ENCODE data around the gene SPTBN5. TPM values are rescaled to one million over a fixed set of nuclear protein-coding genes. Genes with fewer than 3 reads are reported as not detected.

The SPTBN5 gene
- total and polyA plus RNA-seq, 4 donors: 1.6 to 3.5 (median 1.9) TPM

DNA sequence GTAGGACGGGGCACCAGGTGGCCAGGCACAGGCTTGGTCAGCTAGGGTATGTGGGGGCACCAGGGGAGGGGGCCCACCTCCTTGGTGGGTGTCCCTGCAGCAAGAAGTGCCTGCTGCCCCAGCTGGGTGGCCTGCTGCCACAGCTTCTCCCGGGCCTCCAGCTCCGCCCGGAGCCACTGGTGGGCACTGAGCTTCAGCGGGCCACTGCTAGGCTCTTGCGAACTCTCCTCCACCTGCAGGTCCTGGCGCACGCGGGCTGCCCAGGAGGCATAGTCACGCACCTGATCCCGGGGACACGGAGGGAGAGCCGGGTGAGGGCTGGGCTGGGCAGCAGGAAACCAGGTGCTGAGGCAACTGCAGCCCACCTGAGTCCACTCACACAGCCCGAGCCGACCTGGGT, 25.5 kb downstream of the SPTBN5 start:
- Histone ChIP-seq H3K9me3 (ENCODE audit: control insufficient read depth in 4 of 4, insufficient read depth in 3 of 4, low read length in 3 of 4) (no peaks in the 10 kb centered on the region), H3K9ac (ENCODE audit: insufficient read depth in 1 of 2, low read length in 2 of 2) (no peak overlapping the region), H3K27ac (ENCODE audit: low read depth in 1 of 2, low read length in 1 of 2) (no peak overlapping the region), H3K36me3 (ENCODE audit: control insufficient read depth in 4 of 4, insufficient read depth in 4 of 4, low read length in 4 of 4) (no peaks in the 10 kb centered on the region), H3K27me3 (ENCODE audit: control insufficient read depth in 3 of 3, insufficient read depth in 3 of 3, low read length in 2 of 3) (no peaks in the 10 kb centered on the region), H3K4me3 (no peak overlapping the region), H3K4me1 (ENCODE audit: control insufficient read depth in 5 of 5, insufficient read depth in 5 of 5, low read length in 5 of 5) (peaks cover 0 to 3% (median 0%) of the 10 kb centered on the region in 5 donors)
- 95% methylated on average over 15 of the region's 15 CpGs for WGBS, 2 donors
- DNase-seq: no peak
- ATAC-seq (ENCODE audit: insufficient read depth, low FRiP score): no peak
- TF ChIP-seq, protein P1, sequence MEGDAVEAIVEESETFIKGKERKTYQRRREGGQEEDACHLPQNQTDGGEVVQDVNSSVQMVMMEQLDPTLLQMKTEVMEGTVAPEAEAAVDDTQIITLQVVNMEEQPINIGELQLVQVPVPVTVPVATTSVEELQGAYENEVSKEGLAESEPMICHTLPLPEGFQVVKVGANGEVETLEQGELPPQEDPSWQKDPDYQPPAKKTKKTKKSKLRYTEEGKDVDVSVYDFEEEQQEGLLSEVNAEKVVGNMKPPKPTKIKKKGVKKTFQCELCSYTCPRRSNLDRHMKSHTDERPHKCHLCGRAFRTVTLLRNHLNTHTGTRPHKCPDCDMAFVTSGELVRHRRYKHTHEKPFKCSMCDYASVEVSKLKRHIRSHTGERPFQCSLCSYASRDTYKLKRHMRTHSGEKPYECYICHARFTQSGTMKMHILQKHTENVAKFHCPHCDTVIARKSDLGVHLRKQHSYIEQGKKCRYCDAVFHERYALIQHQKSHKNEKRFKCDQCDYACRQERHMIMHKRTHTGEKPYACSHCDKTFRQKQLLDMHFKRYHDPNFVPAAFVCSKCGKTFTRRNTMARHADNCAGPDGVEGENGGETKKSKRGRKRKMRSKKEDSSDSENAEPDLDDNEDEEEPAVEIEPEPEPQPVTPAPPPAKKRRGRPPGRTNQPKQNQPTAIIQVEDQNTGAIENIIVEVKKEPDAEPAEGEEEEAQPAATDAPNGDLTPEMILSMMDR (IDR thresholded peaks at IDR 0.05; ENCODE audit: control extremely low read depth, extremely low read depth): no peak

DNA sequence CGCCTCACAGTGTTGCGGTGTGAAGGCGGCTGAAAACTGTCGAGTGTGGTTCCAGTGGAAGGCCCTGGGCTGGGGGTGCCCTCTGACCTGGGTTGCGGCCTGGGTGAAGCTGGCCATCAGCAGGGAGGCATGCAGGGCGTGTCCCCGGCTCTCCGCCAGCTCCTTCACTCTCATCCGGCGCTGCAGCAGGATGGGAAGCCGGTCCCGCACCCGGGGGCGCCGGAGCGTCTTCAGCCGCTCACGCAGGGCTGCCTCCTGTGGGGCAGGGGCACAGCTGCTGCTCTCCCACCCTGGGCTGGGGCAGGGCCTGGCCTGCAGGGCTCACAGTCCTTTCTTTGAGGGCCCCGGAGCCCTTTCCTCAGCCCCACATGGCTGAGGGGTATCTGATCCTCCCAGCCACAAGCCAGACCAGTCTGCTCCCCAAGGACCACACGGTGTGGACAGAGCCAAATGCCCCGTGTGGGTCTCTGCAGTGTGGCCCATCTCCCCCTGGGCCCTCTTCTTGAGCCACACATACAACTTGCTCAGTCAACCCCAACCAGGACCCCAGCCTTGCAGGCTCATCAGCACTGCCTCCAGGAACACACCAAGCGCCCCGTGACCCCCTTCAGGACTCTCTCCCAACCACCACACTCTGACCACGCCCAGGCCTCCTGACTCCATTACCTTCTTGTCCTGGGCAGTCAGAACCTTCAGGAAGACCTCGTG, 26.8 kb downstream of the SPTBN5 start:
- ATAC-seq (ENCODE audit: insufficient read depth, low FRiP score) (no peak), DNase-seq (no peak)
- Histone ChIP-seq H3K27me3 (ENCODE audit: control insufficient read depth in 3 of 3, insufficient read depth in 3 of 3, low read length in 2 of 3) (no peaks in the 10 kb centered on the region), H3K27ac (ENCODE audit: low read depth in 1 of 2, low read length in 1 of 2) (no peak overlapping the region), H3K36me3 (ENCODE audit: control insufficient read depth in 4 of 4, insufficient read depth in 4 of 4, low read length in 4 of 4) (no peaks in the 10 kb centered on the region), H3K9ac (ENCODE audit: insufficient read depth in 1 of 2, low read length in 2 of 2) (no peak overlapping the region), H3K4me1 (ENCODE audit: control insufficient read depth in 5 of 5, insufficient read depth in 5 of 5, low read length in 5 of 5) (peaks cover 0 to 8% (median 0%) of the 10 kb centered on the region in 5 donors), H3K9me3 (ENCODE audit: control insufficient read depth in 4 of 4, insufficient read depth in 3 of 4, low read length in 3 of 4) (no peaks in the 10 kb centered on the region), H3K4me3 (no peak overlapping the region)
- TF ChIP-seq, protein P1 (IDR thresholded peaks at IDR 0.05; ENCODE audit: control extremely low read depth, extremely low read depth): no peak
- 91 to 93% methylated on average over 25 of the region's 25 CpGs for WGBS, 2 donors

DNA sequence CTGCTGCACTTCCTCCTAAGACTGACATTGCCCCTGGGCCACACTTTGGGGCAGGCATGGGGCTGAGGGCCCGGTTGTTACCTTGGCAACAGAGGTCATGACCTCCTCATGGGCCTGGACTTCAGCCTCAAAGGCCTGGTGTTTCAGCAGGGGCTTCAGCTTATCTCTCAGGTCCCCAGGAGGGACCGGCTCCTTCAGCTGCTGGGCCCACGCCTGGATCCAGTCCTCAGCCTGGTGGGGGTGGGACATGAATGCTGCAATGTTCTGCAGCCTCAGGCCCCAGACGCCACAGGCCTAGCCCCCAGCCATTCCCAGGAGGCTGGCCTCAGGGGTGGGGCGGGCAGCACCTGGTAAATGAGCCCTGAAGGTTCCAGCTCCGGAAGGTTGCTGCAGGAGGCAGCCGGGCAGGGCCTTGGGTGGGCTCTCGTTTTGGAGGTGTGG, 27.6 kb downstream of the SPTBN5 start:
- H3K4me1 ChIP-seq (ENCODE audit: control insufficient read depth in 5 of 5, insufficient read depth in 5 of 5, low read length in 5 of 5): peaks cover 0 to 8% (median 0%) of the 10 kb centered on the region in 5 donors
- DNase-seq: no peak
- H3K9me3 ChIP-seq (ENCODE audit: control insufficient read depth in 4 of 4, insufficient read depth in 3 of 4, low read length in 3 of 4): no peaks in the 10 kb centered on the region
- no peaks in the 10 kb centered on the region for H3K36me3 ChIP-seq (ENCODE audit: control insufficient read depth in 4 of 4, insufficient read depth in 4 of 4, low read length in 4 of 4)
- H3K27me3 ChIP-seq (ENCODE audit: control insufficient read depth in 3 of 3, insufficient read depth in 3 of 3, low read length in 2 of 3): no peaks in the 10 kb centered on the region
- H3K9ac ChIP-seq (ENCODE audit: insufficient read depth in 1 of 2, low read length in 2 of 2): no peak overlapping the region
- no peak overlapping the region for H3K4me3 ChIP-seq
- 90 to 91% methylated on average over 8 of the region's 8 CpGs for WGBS, 2 donors
- H3K27ac ChIP-seq (ENCODE audit: low read depth in 1 of 2, low read length in 1 of 2): no peak overlapping the region
- ATAC-seq (ENCODE audit: insufficient read depth, low FRiP score): no peak
- TF ChIP-seq, protein P1 (IDR thresholded peaks at IDR 0.05; ENCODE audit: control extremely low read depth, extremely low read depth): no peak

All from lung (tissue), 12 donors.